Measurements from ENCODE around the gene TSSK3. TPM values are rescaled to one million over a fixed set of nuclear protein-coding genes. Genes with fewer than 3 reads are reported as not detected.

The TSSK3 gene
- total RNA-seq, 4 donors from 2014 or later = 1.3 to 1.4 TPM; not detected in 2

DNA sequence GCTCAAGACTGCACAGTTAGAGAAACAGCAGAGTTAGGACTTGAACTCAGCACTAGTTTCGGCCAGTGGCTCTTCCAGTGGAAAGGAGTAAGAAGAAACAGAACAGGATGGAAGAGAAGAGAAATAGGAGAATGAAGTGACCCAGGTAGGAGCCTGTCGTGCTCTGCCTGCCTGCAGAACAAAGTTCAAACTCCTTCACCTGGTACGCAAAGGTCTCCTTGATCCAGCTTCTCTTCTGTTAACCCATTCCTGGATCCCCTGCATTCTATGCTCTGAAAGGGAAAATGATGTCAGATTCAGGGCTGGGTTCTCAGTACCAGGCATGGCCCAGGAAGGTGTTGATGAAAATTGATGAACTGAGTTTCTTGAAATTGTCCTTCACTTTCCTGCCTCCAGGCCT is 3.9 kb upstream of the TSSK3 start:
- intact Hi-C loops (cut with DNase I; ENCODE audit: low total_unique reads) (no loop called here), in situ Hi-C loops (cut with MboI; ENCODE audit: low pct_ligation_motif_present in 1 of 4, low pct_unique_long_range_greater_than_20kb in 1 of 4, low sequenced_read_pairs in 3 of 4) (no loop called here)
- H3K27me3 ChIP-seq = no peaks in the 10 kb centered on the region
- peaks cover 17 to 19% (median 18%) of the 10 kb centered on the region in 4 donors for H3K4me1 ChIP-seq
- H3K4me3 ChIP-seq = no peak overlapping the region
- peaks cover 0 to 1% (median 0%) of the 10 kb centered on the region in 4 donors for H3K36me3 ChIP-seq
- no peak for DNase-seq
- H3K9me3 ChIP-seq = no peaks in the 10 kb centered on the region
- no peak overlapping the region for H3K27ac ChIP-seq
- TF ChIP-seq POLR2AphosphoS5 (IDR thresholded peaks at IDR 0.05) = peak in 1 of 3 donors; percentile 6
- TF ChIP-seq POLR2A (IDR thresholded peaks at IDR 0.05) = no peak
- 62 to 83% methylated on average over 1 to 3 of the region's 3 CpGs for WGBS, 2 donors (ENCODE audit: low coverage in 1 of 2)

DNA sequence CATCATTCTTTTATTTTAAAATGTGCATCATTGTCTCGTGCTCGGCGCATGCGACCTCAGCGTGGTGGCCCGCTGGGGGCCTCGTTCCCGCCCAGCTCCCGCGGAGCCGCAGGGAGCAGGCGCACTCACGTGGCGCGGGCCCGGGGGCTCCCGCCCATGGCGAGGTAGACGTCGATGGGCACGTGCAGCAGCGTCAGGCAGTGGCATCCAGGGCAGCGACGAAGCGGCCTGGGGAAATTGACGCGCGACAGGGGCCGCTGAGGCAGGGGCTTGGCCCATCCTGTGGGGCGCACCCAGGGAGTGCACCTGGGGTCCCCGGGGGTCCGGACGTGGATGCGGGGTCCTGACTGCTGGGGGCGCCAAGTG is 1.0 kb upstream of the TSSK3 start:
- Histone ChIP-seq H3K27me3 (no peaks in the 10 kb centered on the region), H3K9me3 (no peaks in the 10 kb centered on the region), H3K36me3 (peaks cover 0 to 15% (median 4%) of the 10 kb centered on the region in 4 donors), H3K4me1 (peaks cover 14 to 17% (median 15%) of the 10 kb centered on the region in 4 donors), H3K4me3 (peak overlapping the region in 2 of 4 donors; percentile 47 to 54), H3K27ac (peak overlapping the region in 1 of 4 donors; percentile 57)
- WGBS, 2 donors (ENCODE audit: low coverage in 1 of 2) = 87% methylated on average over 3 of the region's 35 CpGs; no CpG with 5 or more reads in 1 of the 2 donors
- in situ Hi-C loops (cut with MboI; ENCODE audit: low pct_ligation_motif_present in 1 of 4, low pct_unique_long_range_greater_than_20kb in 1 of 4, low sequenced_read_pairs in 3 of 4) = no loop called here
- no peak for DNase-seq
- TF ChIP-seq, protein P1, sequence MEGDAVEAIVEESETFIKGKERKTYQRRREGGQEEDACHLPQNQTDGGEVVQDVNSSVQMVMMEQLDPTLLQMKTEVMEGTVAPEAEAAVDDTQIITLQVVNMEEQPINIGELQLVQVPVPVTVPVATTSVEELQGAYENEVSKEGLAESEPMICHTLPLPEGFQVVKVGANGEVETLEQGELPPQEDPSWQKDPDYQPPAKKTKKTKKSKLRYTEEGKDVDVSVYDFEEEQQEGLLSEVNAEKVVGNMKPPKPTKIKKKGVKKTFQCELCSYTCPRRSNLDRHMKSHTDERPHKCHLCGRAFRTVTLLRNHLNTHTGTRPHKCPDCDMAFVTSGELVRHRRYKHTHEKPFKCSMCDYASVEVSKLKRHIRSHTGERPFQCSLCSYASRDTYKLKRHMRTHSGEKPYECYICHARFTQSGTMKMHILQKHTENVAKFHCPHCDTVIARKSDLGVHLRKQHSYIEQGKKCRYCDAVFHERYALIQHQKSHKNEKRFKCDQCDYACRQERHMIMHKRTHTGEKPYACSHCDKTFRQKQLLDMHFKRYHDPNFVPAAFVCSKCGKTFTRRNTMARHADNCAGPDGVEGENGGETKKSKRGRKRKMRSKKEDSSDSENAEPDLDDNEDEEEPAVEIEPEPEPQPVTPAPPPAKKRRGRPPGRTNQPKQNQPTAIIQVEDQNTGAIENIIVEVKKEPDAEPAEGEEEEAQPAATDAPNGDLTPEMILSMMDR (IDR thresholded peaks at IDR 0.05) = no peak
- TF ChIP-seq EP300 (IDR thresholded peaks at IDR 0.05; ENCODE audit: low read depth) (no peak), POLR2A (IDR thresholded peaks at IDR 0.05) (no peak), POLR2AphosphoS5 (IDR thresholded peaks at IDR 0.05) (no peak)
- intact Hi-C loops (cut with DNase I; ENCODE audit: low total_unique reads) = no loop called here

DNA sequence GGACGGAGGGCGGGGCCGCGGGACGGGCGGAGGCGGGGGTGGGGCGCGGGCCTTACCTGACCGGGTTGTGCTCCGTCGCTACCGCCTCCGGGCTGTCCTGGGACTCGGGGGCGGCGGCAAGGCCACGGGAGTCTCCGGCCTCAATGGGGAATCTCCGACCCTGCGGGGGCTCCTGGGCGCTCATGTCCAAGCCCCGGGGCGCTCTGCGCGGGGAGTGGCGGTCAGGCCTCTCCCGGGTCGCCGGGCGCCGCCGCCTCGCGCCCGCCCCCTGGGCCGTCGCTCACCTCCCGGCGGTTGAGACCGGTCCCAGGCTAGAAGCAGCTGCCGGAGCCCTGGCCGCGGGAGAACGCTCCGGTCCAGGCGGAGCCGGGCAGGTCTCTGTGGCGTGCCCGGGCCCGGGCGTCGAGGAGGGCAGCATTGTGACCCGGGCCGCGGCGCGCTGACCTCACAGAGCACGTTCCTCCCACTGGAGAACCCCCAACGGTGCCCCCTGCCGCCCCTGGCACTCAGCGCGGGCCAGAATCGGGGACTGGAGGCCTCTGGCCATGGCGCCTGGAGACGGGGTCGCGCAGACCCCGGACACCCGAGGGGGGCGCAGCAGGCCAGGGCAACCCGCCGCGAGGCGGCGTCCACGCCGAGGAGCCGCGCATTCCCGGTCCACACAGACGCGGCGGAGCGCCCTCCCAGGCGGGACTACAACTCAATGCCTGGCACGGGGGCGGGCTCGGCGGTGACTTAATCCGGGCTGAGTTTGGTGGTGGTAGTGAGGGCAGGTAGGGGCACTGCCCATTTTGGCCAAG is 465 bp upstream of the TSSK3 start:
- TF ChIP-seq, protein P1 (IDR thresholded peaks at IDR 0.05) = peak in 3 of 5 experiments; percentile 28 to 38 (median 31)
- no peak for TF ChIP-seq EP300 (IDR thresholded peaks at IDR 0.05; ENCODE audit: low read depth)
- peak in 2 of 3 donors; percentile 12 to 18 for TF ChIP-seq POLR2AphosphoS5 (IDR thresholded peaks at IDR 0.05)
- TF ChIP-seq POLR2A (IDR thresholded peaks at IDR 0.05) = no peak
- Histone ChIP-seq H3K4me3 (peak overlapping the region; percentile 21 to 54 (median 40)), H3K36me3 (peaks cover 0 to 21% (median 5%) of the 10 kb centered on the region in 4 donors), H3K9me3 (no peaks in the 10 kb centered on the region), H3K27me3 (no peaks in the 10 kb centered on the region), H3K27ac (peak overlapping the region in 2 of 4 donors; percentile 20 to 57), H3K4me1 (peaks cover 14 to 17% (median 15%) of the 10 kb centered on the region in 4 donors)
- in situ Hi-C loops (cut with MboI; ENCODE audit: low pct_ligation_motif_present in 1 of 4, low pct_unique_long_range_greater_than_20kb in 1 of 4, low sequenced_read_pairs in 3 of 4) (no loop called here), intact Hi-C loops (cut with DNase I; ENCODE audit: low total_unique reads) (no loop called here)
- WGBS, 2 donors (ENCODE audit: low coverage in 1 of 2) = 0% methylated on average over 13 of the region's 91 CpGs; no CpG with 5 or more reads in 1 of the 2 donors
- DNase-seq = peak; percentile 45

DNA sequence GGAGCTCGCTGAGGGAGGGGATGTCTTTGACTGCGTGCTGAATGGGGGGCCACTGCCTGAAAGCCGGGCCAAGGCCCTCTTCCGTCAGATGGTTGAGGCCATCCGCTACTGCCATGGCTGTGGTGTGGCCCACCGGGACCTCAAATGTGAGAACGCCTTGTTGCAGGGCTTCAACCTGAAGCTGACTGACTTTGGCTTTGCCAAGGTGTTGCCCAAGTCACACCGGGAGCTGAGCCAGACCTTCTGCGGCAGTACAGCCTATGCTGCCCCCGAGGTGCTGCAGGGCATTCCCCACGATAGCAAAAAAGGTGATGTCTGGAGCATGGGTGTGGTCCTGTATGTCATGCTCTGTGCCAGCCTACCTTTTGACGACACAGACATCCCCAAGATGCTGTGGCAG is 1.4 kb downstream of the TSSK3 start:
- TF ChIP-seq, protein P1 (IDR thresholded peaks at IDR 0.05) = no peak
- TF ChIP-seq POLR2AphosphoS5 (IDR thresholded peaks at IDR 0.05) (no peak), EP300 (IDR thresholded peaks at IDR 0.05; ENCODE audit: low read depth) (no peak), POLR2A (IDR thresholded peaks at IDR 0.05) (no peak)
- no peaks in the 10 kb centered on the region for H3K9me3 ChIP-seq
- H3K4me3 ChIP-seq = no peak overlapping the region
- 91% methylated on average over 9 of the region's 12 CpGs; no CpG with 5 or more reads in 1 of the 2 donors for WGBS, 2 donors (ENCODE audit: low coverage in 1 of 2)
- H3K36me3 ChIP-seq = peaks cover 0 to 39% (median 10%) of the 10 kb centered on the region in 4 donors
- in situ Hi-C loops (cut with MboI; ENCODE audit: low pct_ligation_motif_present in 1 of 4, low pct_unique_long_range_greater_than_20kb in 1 of 4, low sequenced_read_pairs in 3 of 4) = no loop called here
- no peak overlapping the region for H3K27ac ChIP-seq
- no peak for DNase-seq
- no peaks in the 10 kb centered on the region for H3K27me3 ChIP-seq
- peaks cover 14 to 17% (median 15%) of the 10 kb centered on the region in 4 donors for H3K4me1 ChIP-seq
- intact Hi-C loops (cut with DNase I; ENCODE audit: low total_unique reads) = no loop called here

Data from transverse colon (tissue), 4 donors.